Umbilical cord (tissue), 2 donors: ENCODE results near the gene DKKL1. TPM values are rescaled to one million over a fixed set of nuclear protein-coding genes. Genes with fewer than 3 reads are reported as not detected.

Source experiments
- DNase-seq: peaks from one replicate; pipeline ENCODE4 v3.0.0-alpha.2; 2015; ENCODE audit warnings: low spot score
- total RNA-seq: library from RNA; depleted of rRNA; stranded (reverse); fragments of >200 nt; gene quantifications from one replicate; pipeline ENCODE4 v1.2.3, GENCODE V29; 2014; ENCODE audit warnings: low replicate concordance; ENCODE audit not compliant: insufficient read depth

DKKL1 gene
- total RNA-seq, 1 donor from 2014 or later: not detected

DNA sequence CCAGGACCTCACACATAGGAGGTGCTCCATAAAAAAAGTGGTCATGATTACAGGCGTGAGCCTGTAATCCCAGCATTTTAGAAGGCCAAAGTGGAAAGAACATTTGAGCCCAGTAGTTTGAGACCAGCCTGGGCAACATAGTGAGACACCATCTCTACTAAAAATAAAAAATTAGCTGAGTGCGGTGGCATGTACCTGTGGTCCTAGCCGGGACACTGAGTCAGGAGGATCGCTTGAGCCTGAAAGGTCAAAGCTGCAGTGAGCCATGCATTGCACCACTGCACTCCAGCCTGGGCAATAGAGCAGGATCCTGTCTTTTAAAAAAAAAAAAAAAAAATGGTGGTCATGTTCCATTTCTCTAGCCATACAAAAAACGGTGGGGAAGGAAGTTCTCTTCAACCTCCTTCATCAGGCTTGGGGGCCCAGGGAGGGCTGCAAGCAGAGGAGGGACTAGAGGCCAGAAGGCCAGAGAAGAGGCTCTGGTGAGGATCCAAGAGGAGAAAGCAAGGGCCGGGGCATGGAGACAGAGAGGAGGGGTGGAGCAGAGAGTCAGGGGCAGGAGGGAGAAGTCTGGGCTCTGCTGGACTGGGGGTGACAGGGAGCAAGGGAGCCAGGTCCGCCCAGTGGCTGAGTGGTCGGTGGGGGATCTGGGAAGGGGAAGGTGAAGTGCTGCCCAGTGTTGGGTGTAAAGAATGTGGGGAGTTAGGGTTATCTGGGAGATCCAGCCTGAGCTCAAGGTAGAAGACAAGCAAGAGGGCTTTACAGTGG is 33.2 kb downstream of the DKKL1 start:
- DNase-seq: no peak

DNA sequence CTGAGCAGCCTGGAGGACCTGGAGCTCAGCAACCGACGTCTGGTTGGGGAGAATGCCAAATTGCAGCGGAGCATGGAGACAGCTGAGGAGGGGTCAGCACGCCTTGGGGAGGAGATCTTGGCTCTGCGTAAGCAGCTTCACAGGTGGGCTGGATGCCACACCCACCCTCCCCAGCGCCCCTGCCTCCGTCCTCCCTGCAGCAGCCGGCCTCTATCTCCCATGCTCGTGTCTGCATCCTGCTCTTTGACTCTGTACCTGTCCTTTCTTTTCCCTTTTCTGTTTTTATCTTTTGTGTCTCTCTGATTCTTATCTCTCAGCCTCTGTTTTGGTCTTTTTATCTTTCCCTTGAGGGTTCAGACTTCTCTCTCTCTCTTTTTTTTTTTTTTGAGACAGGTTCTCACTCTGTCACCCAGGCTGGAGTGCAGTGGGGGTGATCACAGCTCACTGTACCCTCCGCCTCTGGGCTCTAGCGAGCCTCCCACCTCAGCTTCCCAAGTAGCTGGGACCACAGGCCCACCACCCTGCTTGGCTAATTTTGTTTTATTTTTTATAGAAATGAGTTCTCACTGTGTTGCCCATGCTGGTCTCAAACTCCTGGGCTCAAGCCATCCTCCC is 34.4 kb downstream of the DKKL1 start:
- no peak for DNase-seq

- DNase-seq: no peak
Measured at GRCh38 chr19:49398931-49399330, 35.3 kb downstream of the DKKL1 start.

DNA sequence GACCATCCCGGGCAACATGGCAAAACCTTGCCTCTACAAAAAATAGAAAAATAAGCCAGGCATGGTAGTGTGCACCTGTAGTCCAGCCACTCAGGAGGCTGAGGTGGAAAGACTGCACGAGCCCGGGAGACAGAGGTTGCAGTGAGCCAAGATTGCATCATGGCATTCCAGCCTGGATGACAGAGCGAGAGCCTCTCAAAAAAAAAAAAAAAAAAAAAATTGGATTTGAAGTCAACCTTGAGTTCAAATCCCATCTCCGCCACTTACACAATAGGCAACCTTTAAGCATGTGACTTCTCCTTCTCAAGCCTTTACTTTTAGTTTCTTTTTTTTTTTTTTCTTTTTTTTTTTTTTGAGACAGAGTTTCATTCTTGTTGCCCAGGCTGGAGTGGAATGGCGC is 36.4 kb downstream of the DKKL1 start:
- no peak for DNase-seq

DNA sequence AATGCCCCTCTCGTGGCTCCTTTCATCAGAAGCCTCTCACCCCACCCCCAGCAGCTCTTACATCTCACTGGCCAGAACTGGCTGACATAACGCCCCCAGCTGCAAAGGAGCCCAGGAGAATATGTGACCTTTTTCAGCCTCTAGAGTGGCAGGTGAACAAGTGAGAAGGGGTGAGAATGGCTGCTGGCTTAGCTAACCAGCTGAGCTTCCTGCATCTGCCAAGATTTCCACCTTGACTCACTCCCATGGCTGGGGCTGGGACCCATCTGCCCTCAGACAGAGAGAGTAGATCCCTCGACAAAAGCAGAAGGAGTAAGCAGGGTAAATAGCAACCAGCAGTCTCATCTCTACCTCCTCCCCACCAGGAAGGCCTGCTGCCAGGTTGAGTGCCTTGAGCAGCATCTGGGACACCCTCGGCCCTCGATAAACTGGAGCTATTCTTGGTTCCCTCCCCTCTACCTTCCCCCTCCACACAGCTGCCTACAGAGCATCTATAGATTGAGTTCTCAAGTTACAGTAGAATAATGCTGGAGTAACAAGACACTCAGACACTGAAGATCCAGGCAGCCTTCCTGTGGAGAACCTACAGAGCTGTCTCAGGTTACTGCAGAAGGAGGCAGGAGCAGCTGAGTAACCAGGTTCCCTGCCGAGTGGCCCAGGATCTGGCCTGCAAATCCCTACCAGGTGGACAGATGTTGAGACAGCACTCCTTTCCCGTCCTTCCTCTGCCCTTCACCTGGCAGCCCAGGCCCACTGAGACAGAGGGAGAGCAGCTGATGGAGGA is 39.9 kb downstream of the DKKL1 start:
- no peak for DNase-seq

- DNase-seq: no peak
Measured at GRCh38 chr19:49407079-49407478, 43.4 kb downstream of the DKKL1 start.

GRCh38 chr19:49407482-49408015 is 43.9 kb downstream of the DKKL1 start:
- DNase-seq: no peak

DNA sequence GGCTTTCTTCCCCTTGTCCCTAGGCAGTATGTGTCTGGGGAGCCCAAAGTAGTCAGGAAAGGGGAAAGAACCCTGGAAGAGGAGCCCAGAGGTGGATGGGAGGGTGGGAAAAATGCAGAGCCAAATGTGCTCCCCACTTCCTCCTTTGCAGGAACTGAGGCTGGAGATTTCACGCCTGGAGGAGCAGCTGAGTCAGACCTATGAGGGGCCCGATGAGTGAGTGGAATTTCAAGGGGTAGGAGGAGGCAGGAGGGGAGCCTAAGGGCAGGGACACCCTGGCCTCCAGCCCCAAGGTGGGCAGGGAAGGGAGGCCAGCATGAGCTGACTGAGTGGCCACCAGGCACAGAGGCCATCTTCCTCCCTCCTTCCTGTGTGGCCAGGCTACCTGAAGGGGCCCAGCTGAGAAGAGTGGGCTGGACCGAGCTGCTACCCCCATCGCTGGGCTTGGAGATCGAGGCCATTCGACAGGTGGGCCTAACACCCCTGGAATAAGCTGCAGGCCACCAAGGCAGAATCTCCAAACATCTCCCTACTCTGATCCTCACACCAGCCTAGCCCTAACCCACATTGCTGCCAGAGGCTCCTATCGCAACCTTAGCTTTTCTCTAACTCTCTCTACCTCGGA is 45.3 kb downstream of the DKKL1 start:
- DNase-seq: no peak

DNA sequence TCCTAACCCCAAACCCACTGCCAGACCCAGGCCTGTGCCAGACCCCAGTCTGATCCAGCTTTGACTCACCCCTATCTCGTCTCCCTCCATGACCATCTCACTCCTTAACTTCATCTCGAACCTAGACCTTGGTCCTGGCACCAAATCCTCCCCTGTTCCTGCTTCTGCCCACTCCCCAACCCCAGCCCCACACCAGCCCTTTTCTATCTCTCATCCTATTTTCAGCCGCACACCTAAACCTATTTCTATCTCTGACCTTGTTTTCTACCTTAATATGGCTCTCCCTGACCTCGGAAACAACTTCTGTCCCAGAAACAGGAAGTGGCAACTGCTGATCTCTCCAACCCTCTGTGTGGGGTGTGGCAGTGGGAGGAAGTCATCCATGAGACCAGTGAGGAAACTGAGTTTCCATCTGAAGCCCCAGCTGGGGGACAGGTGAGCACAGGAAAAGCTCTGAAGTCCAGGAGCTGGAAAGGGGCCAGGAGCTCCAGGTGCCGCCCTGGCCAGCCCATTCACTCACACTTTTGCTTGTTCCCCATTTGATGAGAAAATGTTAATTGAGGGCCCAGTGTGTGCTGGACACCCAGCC is 45.9 kb downstream of the DKKL1 start:
- DNase-seq: no peak

- peak; percentile 13 for DNase-seq
Measured at GRCh38 chr19:49411681-49412326, 48.1 kb downstream of the DKKL1 start.

DNA sequence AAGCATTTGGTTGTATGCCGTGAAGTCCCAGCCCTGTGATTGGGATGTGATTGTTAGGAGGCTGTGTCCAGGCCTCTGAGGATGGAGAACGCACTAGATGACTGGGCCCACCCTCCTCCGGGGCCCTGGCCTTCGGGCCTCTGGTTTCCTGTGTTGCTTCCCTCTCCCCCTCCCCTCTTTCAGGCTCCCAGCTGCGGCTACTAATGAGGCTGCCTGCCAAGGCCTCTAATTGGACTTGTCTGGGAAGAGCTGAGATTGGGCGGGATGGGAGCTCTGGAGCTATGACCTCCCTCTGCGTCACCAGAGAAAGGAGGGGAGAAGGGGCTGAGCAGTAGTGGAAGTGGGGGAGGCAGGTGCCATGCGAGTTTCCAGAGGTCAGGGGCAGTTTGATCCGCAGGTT is 49.7 kb downstream of the DKKL1 start:
- DNase-seq: no peak

DNA sequence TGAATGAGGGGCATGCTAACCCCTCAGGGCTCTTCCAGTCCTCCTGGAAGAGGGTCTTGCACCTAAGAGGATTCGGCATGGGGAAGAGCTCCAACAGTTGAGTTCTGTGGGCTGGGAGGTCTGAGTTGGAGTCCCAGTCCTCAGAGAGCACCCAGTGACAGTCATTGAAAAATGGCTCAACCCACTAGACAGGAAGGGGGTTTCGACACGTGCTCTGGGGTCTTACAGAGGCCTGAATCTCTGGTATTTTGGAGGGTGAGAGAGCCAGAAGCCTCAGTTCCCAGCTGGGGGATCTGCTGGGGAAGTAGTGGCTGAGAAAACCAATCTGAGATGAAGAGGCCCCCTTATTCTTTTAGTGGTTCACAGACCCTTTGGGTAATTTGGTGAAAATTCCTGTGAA is 50.6 kb downstream of the DKKL1 start:
- no peak for DNase-seq

- no peak for DNase-seq
Measured at GRCh38 chr19:49415102-49415809, 51.6 kb downstream of the DKKL1 start.

DNA sequence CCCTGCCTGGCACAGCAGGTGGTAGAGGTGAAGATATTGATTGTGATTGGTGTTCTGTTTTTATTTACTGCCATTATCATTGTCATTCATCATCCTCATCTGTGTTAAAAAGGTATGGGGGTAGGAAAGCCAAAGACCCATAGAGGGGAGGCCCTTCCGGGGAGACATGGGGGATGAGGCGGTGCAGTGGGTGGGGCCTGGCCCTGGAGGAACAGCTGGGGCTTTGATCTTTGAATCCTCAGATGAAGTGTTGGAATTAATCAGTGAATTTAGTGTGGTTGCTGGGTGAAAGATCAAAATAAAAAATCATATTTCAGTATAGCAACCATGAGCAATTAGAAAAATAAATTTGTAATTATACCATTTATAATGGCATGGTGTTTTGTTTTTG is 52.1 kb downstream of the DKKL1 start:
- DNase-seq: no peak

DNA sequence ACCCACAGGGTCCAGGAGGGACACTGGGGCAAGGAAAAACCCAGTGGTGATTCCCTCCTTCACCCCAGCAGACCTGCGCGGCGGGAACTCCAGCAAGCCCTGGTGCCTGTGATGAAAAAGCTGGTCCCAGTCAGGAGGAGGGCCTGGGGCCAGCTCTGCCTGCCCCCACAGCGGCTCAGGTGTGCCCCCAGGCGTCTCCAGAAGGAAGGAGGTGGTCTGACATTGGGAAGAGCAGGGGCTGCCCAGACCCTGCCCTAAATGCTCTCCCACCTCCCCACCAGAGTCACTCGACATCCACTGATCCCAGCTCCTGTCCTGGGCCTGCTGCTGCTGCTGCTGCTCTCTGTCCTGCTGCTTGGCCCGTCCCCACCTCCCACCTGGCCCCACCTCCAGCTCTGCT is 53.4 kb downstream of the DKKL1 start:
- DNase-seq: no peak

DNA sequence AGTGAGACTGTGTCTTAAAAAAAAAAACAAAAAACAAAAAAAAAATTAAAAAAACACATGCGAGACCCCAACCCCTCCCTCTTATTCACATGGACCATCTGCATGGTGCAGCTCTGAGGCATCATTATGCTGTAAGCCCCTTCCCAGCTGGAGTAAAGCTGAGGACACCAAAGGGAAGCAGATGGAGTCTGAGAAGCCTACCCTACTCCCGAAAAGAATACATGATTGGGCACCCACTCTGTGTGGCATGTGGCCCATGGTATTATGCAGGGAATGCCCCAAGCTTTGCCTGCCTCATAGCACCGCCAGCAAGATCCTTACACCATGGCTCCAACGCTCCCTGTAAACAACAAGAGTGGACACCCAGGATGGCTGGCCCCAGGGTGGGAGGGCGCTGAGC is 54.8 kb downstream of the DKKL1 start:
- no peak for DNase-seq

- DNase-seq: no peak
Measured at GRCh38 chr19:49419173-49419572, 55.5 kb downstream of the DKKL1 start.

GRCh38 chr19:49420227-49420626 is 56.5 kb downstream of the DKKL1 start:
- no peak for DNase-seq

DNA sequence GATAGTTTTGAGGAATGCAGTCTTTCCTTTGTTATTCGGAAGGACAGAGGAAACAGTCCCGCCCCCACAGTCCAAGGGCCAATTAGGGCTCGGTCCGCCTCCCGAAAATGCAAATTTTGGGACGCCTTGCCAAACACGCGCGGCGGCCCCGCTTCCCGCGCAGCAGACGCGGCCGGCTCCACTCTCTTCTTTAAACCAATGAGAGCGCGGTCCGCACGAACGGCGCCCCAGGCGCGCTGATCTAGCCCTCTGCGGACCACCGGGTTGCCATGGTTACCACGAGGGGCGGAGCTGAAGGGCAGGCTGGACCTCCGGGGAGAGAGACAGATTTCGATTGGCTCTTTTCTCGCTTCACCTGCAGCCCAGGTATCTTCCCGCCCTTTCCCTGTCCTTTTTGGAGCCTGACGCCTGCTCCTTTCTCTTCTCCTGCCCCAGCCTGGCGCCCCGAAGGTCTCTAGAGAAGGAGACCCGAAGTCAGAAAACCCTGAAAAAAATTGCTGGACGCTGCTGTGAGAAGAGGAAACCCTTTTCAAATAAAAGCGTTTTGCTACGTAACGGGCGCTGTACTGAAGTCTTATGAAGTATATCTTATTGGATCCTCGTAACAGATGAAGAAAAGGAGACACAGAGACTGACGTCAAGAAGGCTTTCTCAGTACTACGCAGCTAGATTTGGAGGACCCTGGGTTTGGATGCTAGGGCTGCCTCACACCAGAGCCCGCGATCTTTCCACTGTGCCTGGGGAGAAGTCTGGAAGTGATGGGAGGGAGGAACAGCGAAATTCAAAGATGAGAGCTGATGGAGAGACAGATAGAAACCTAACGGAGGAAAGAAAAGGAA is 57.6 kb downstream of the DKKL1 start:
- DNase-seq: peak; percentile 78

GRCh38 chr19:49421878-49422202 is 58.2 kb downstream of the DKKL1 start:
- DNase-seq: no peak
